ENCODE data around the gene MPP3. TPM values are rescaled to one million over a fixed set of nuclear protein-coding genes. Genes with fewer than 3 reads are reported as not detected.

MPP3 gene
- total RNA-seq, 1 experiment from 2014 or later = 13.4 TPM

DNA sequence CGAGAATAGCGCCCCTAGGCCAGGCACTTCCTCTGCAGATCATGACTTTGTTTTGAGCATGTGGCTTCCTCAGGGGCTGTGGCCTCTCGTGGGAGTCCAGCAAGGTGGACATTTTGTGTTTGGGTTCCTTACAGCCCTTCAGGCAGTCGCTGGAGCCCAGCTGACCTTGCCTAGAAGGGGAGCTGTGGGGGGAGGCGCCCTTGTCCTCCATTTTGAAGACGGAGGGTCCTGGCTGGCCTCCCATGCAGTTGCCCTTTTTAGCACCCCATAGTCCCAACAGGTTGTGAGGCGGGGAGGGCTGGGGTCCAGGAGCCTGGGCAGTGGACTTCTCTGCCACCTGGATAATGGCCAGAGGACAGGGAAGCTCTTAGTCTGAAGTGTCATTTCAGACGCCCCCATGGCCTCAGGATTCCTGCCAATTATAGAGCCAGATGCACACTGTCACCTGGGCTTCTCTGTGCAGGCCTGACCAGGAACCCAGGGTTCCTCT is 75.7 kb downstream of the MPP3 start:
- DNase-seq (ENCODE audit: extremely low read depth, low read depth) = no peak

DNA sequence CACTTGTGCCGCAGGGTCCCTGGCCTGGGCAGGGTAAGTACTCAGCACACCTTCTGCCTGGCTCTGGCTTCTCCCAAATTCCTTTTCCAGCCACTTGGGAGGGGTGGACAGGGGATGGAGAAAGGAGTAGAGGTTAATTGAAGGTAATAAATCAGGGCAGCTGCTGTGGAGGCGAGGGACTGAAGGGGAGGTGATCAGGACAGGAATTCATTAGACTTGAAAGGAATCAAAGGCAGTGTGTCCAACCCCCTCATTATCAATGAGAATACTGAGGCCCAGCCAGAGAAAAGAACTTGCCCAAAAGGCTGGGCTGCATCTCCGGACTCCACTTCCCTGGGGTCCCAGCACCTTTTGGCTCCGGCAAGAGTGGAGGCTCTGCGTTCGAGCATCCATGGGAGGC is 76.7 kb downstream of the MPP3 start:
- DNase-seq (ENCODE audit: extremely low read depth, low read depth) = no peak

DNA sequence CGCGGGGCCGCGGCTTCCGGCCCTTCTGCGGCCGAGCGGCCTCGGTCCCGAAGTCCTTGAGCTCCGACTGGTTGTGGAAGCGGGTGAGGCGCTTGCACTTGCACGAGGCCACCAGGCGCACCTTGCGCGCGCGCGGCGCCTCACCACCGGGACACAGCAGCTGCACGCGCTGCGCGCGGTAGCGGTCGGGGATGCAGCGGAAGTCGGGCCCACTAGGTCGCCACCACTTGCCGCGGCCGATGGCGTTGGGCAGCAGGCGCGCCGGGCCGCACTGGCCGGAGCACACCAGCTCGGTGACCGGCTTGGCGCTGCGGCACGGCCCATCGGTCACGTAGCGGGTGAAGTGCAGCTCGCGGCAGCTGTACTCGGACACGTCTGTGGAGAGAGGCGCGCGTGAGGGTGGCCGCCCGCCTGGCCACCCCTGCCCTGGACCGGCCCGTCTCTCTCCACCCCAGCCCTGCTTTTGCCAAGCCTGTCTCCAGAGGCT is 77.5 kb downstream of the MPP3 start:
- no peak for DNase-seq (ENCODE audit: extremely low read depth, low read depth)

DNA sequence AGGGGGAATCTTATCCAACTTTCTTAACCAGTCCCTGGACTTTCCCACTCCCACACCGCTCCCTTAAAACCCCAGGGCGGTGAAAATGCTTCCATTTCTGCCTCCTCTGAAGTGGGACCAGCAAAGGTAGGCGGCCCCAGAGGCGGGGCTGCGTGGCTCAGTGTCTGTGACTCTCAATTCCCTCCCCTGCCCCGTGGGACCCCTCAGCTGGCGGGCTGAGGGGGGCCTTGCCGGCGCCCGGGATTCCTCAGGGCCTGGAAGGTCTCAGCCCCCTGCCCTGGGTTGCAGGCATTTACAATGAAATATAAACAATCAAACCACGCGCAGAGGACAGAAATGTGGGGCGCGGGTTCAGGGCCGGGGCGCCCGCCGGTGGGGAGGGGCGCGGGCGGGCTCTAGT is 78.0 kb downstream of the MPP3 start:
- no peak for DNase-seq (ENCODE audit: extremely low read depth, low read depth)

DNA sequence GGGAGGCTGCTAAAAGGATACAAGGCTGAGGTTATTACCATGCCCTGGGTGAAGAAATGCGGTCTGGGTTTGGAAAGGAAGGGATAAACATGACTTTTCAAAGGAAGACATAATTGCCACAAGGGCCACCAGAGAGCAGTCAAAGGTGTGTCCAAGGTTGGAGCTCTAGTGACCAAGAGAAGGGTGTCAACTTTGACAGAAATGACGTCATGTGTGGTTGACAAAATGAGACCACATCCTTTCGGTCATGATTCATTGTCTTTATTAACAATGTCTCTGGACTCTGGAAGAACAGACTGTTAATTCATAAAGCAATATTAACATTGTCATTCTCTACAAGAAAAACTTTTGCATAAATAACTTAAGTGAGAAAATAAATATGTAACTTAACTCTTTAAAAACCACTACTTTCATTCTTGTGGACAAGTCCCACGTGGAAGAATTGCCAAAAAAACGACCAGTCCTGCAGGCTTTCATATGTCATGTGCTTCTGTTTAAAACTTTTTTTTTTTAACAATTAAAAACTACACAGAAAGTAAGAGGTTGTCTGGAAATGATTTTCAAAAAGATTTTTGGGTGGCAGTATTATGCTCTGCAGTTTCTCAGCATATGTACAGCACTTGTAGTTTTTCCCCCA is 79.3 kb downstream of the MPP3 start:
- DNase-seq (ENCODE audit: extremely low read depth, low read depth) = no peak

Other genes with a start within 250 kb of the MPP3 start
- not detected in 2 replicates for gene MEOX1, start 171.2 kb downstream of the MPP3 start, total RNA-seq (2014; rRNA removed; shearing (Covaris generic))
- not detected in 2 replicates for gene SOST, start 74.4 kb downstream of the MPP3 start, total RNA-seq (2014; rRNA removed; shearing (Covaris generic))
- 40.2 and 41.8 TPM in 2 replicates for gene DUSP3, start 54.2 kb downstream of the MPP3 start, total RNA-seq (2014; rRNA removed; shearing (Covaris generic))
- gene CFAP97D1, start 52.7 kb downstream of the MPP3 start, total RNA-seq (2014; rRNA removed; shearing (Covaris generic)) = 0.09 TPM in 1 of 2 replicates, not detected in the other
- not detected in 2 replicates for gene CD300LG, start 14.0 kb upstream of the MPP3 start, total RNA-seq (2014; rRNA removed; shearing (Covaris generic))
- 0.29 and 0.74 TPM in 2 replicates for gene MPP2, start 74.4 kb upstream of the MPP3 start, total RNA-seq (2014; rRNA removed; shearing (Covaris generic))
- not detected in 2 replicates for gene PPY, start 109.3 kb upstream of the MPP3 start, total RNA-seq (2014; rRNA removed; shearing (Covaris generic))
- gene PYY, start 120.8 kb upstream of the MPP3 start, total RNA-seq (2014; rRNA removed; shearing (Covaris generic)) = not detected in 2 replicates
- gene NAGS, start 171.5 kb upstream of the MPP3 start, total RNA-seq (2014; rRNA removed; shearing (Covaris generic)) = 0.25 and 0.58 TPM in 2 replicates
- gene TMEM101, start 181.8 kb upstream of the MPP3 start, total RNA-seq (2014; rRNA removed; shearing (Covaris generic)) = 40.0 and 44.6 TPM in 2 replicates
- gene LSM12, start 233.5 kb upstream of the MPP3 start, total RNA-seq (2014; rRNA removed; shearing (Covaris generic)) = 74.5 and 76.3 TPM in 2 replicates
- gene G6PC3, start 237.6 kb upstream of the MPP3 start, total RNA-seq (2014; rRNA removed; shearing (Covaris generic)) = 59.3 and 62.0 TPM in 2 replicates